HG03139 (cell line): ENCODE measurements around the gene CIAO2B.
"Not testable (repeated sequence)": the region's sequence is repeated elsewhere in the genome, so short reads cannot be mapped to it uniquely, and the experiment has no call there.

Experiments used
- ATAC-seq: cut with Tn5 transposase; IDR thresholded peaks from one replicate; pipeline ENCODE4 v1.9.1; 2021; ENCODE audit not compliant: unreplicated experiment

The CIAO2B gene

GRCh38 chr16:66904846-66905632, 29.2 kb downstream of the CIAO2B start:
- ATAC-seq: no peak

DNA sequence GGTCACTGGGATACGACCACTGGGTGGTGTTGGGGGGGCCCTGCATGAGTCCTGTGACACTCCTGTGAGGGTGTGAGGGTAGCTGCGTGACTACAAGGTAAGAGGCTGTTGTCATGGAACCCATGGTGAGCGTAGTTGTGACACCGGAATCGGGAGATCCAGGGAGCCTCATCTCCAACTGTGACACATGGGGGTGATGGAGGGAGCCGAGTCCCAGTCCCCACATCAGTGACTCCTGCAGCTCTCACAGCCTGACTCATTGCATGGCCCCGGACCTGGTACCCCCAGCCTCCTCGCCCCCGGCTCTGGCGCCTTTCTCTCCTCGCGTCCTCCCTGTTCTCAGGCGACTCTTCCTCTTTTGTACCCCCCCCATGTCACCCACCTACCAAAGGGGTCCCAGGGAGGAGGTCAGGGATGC, 29.8 kb downstream of the CIAO2B start:
- ATAC-seq: no peak

GRCh38 chr16:66903544-66904427, 30.4 kb downstream of the CIAO2B start:
- ATAC-seq: no peak

GRCh38 chr16:66902648-66903543, 31.3 kb downstream of the CIAO2B start:
- ATAC-seq: no peak

GRCh38 chr16:66901626-66902025, 32.6 kb downstream of the CIAO2B start:
- no peak for ATAC-seq

GRCh38 chr16:66900721-66901441, 33.3 kb downstream of the CIAO2B start:
- ATAC-seq: no peak

- ATAC-seq: no peak
Observed at GRCh38 chr16:66899945-66900710, 34.1 kb downstream of the CIAO2B start.

GRCh38 chr16:66899310-66899944, 34.8 kb downstream of the CIAO2B start:
- ATAC-seq: no peak

DNA sequence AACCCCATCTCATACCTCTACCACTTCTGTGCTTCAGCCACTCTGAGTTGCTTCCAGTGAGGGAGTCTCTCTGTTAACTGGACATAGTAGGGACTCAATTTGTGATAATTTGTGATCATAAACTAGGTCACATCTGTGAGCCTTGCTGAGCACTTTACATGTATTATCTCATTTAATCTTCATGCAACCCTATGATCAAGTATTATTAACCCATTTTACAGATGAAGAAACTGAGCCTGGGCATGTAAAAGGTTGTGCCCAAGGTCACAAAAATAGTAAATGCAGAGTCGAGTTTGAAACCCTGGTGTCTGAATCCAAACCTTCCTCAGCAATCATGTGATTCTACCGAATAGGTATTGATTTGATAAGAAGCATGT, 35.3 kb downstream of the CIAO2B start:
- ATAC-seq: no peak

DNA sequence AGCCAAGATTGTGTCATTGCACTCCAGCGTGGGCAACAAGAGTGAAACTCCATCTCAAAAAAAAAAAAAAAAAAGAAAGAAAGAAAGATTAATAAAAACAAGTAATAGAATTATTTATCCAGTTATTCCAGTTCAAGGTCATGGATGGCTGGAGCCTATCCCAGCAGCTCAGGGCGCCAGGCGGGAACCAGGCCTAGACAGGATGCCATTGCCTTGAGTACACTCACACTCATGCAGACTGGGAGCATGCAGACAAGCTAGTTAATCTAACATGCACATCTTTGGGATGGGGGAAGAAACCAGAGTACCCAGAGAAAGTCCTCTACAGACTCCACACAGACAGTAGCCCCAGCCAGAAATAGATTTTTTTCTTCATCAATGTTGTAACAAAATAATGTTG, 36.0 kb downstream of the CIAO2B start:
- no peak for ATAC-seq

- ATAC-seq: not testable (repeated sequence)
Observed at GRCh38 chr16:66896682-66897081, 37.5 kb downstream of the CIAO2B start.

DNA sequence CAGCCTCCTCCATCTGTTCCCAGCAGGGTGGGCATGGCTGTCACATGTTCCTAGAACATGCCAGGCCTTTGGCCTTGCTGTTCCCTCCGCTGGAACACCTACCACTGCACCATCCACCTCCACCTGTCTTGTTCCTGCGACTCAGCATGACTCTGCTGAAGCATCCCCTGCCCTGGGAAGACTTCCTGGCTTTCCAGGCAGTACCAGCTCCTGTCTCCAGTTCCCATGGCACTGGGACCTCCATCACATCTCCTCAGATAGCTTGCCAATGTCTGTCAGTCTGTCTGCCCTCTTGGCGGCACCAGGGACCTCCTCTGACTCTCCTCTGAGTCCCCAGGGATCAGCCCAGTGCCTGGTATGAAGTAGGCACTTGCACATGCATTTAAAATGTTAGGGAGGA, 38.2 kb downstream of the CIAO2B start:
- no peak for ATAC-seq

DNA sequence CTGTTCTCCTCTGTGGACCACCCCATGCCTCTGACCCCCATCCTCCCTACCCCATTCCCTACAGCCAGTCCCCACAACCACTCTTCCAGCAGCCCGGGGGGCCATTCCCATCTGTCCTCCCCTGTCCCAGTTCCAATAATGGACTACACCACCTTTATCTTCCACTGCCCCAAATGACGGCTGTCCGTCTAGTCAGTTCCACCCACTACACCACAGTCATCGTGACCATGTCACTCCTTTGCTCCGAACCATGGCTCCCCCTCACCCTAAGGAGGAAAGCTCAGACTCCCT, 38.6 kb downstream of the CIAO2B start:
- ATAC-seq: no peak

- no peak for ATAC-seq
Observed at GRCh38 chr16:66894948-66895688, 39.1 kb downstream of the CIAO2B start.

DNA sequence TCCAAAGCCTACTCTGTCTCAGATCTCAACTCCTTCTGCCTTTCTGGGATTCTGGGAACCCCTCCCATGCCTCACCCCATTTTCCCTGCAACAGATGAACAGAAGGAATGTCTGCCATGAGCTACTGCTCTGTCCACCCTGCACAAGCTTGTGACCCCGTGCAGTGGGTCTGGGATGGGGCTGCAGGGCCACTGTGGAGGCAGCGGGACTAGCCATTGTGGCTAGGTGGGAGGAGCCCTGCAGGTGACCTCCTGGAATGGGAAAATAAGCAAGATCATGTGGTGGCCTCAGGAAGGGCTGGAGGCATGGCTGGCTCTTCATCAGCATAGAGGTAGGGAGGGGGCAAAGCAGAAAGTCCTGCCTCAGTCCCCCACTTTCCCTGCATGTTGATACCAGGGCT, 40.1 kb downstream of the CIAO2B start:
- no peak for ATAC-seq

DNA sequence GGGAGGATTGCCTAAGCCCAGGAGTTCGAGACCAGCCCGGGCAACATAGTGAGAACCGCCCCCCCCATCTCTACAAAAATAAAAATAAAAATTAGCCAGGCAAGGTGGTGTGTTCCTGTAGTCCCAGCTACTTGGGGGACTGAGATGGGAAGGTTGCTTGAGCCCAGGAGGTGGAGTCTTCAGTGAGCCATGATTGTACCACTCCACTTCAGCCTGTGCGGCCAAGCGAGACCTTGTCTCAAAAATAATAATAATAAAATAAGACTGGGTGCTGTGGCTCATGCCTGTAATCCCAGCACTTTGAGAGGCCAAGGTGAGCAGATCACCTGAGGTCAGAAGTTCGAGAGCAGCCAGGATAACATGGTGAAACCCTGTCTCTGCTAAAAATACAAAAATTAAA, 42.4 kb downstream of the CIAO2B start:
- no peak for ATAC-seq

DNA sequence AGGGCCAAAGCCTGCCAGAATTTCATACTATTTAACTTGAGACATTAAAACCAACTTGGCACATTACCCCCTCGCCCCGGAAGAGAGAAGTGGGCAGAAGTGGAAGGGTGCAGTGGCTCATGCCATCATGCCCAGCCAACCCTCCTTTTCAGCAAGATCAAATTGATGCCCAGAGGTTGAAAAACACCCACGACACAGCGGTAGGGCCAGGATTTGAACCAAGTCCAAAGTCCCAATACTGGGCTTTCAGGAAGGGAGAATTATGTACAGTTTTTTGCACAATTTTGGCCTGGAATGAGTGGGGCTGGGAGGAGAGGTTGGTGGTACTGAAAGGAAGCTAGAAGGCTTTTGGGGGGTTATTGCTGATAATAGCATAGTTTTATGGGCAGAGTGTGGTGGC, 42.8 kb downstream of the CIAO2B start:
- ATAC-seq: no peak

DNA sequence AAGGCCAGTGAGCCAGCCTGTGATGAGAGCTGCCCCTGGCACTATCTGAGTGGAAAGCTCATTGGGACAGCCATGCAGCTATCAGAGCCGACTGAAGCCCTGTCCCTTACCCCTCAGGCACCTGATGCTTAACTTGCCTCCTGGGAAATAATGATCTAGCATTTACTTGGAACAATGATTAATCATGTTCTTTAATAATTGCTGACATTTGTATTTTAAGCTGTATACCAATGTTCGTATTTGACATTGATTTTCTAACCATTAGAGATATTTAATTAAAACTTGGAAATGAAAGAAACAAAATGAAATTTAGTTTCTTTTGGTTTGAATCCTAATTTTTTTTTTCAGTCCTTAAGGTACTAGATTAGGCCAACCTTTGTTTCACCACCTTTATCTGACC, 43.4 kb downstream of the CIAO2B start:
- ATAC-seq: no peak

- no peak for ATAC-seq
Observed at GRCh38 chr16:66889622-66890021, 44.6 kb downstream of the CIAO2B start.
